Thyroid gland (tissue), 4 donors: ENCODE measurements around the gene IDS. TPM values are rescaled to one million over a fixed set of nuclear protein-coding genes. Genes with fewer than 3 reads are reported as not detected.
"Not testable (repeated sequence)": the region's sequence is repeated elsewhere in the genome, so short reads cannot be mapped to it uniquely, and the experiment has no call there.

Source experiments
- DNase-seq, 2 donors: peaks; one replicate each; pipeline ENCODE4 v3.0.0-alpha.2; 2019
- H3K27ac ChIP-seq, 3 donors: fragments of 200-600 bp; sonication (generic); 1 replicate in 2 of 3; 2 replicates in 1 of 3; pipeline ENCODE4 v1.5.1; 2016 to 2019; ENCODE audit warnings: mild to moderate bottlenecking in 1 of 3, moderate library complexity in 1 of 3
- H3K27me3 ChIP-seq: fragments of 200-600 bp; sonication (generic); one replicate; pipeline ENCODE4 v1.5.1; 2019
- H3K36me3 ChIP-seq, 2 donors: fragments of 200-600 bp; sonication (generic); one replicate each; pipeline ENCODE4 v1.5.1; 2016 to 2019
- H3K4me1 ChIP-seq, 2 donors: fragments of 200-600 bp; sonication (generic); one replicate each; pipeline ENCODE4 v1.5.1; 2017 to 2019
- H3K4me3 ChIP-seq, 3 donors: fragments of 200-600 bp; sonication (generic); replicated peaks in 1 of 3; 1 replicate in 2 of 3; 2 replicates in 1 of 3; pipeline ENCODE4 v1.5.1; 2016; ENCODE audit warnings: mild to moderate bottlenecking in 1 of 3
- H3K9me3 ChIP-seq: fragments of 200-600 bp; sonication (generic); one replicate; pipeline ENCODE4 v1.5.1; 2017
- POLR2A ChIP-seq, 2 donors: fragments of 450-650 bp; IDR thresholded peaks; one replicate each; pipeline ENCODE4 v1.6.1; 2017; ENCODE audit warnings: antibody characterized with exemption in 2 of 2, mild to moderate bottlenecking in 2 of 2, moderate library complexity in 1 of 2
- whole genome bisulfite sequencing, 2 donors: methylation state at CpG; one replicate each; pipeline ENCODE4 v1.1.5; 2017; 5-methylcytosine and 5-hydroxymethylcytosine counted together
- intact Hi-C: fragments of 100-400 bp; cut with DNase I; formaldehyde crosslinking; loops from one replicate; pipeline ENCODE4 v1.15.1; 2023
- total RNA-seq, 4 donors: library from RNA; depleted of rRNA; stranded (reverse); fragments of >200 nt; gene quantifications; one replicate each; pipeline ENCODE4 v1.2.3, GENCODE V29; 2016
- TF ChIP-seq, protein P1 (sequence below), 6 experiments: fragments of 200-600 bp in 3 of 6; fragments of 450-650 bp in 3 of 6; sonication (generic) in 3 of 6; IDR thresholded peaks; one replicate each; pipeline ENCODE4 v1.5.1; 2016 to 2019; ENCODE audit warnings: antibody characterized with exemption in 6 of 6, mild to moderate bottlenecking in 2 of 6, inconsistent platforms in 1 of 6, moderate library complexity in 1 of 6

Gene IDS
- total RNA-seq, 4 donors from 2014 or later = 76.8 to 88.6 (median 83.9) TPM

DNA sequence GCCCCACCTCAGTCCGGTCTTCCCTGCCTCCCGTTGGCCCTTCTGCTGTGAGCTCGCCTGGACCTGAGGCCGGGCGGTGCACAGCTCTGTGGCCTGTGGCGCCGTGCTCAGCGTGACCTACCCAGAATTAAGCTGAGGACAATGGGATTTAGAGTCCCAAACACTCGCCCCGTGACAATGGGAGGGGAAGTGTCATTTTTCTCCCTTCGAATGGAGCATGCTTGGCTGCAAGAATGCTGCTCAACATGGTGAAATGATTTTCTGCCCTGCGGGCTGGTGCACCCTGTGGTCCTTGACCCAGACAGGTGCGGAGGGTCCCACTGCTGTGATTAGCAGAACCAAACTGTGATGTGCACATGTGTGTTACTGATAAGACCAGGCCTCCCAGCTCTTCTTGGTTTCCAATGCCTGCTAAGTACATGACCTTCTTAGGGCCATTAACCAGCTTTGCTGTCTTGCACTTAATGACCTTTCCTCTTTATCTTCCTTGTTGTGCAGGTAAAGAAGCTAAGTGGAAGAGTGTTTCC, 36.5 kb upstream of the IDS start:
- no peak for TF ChIP-seq POLR2A (IDR thresholded peaks at IDR 0.05)
- TF ChIP-seq, protein P1, sequence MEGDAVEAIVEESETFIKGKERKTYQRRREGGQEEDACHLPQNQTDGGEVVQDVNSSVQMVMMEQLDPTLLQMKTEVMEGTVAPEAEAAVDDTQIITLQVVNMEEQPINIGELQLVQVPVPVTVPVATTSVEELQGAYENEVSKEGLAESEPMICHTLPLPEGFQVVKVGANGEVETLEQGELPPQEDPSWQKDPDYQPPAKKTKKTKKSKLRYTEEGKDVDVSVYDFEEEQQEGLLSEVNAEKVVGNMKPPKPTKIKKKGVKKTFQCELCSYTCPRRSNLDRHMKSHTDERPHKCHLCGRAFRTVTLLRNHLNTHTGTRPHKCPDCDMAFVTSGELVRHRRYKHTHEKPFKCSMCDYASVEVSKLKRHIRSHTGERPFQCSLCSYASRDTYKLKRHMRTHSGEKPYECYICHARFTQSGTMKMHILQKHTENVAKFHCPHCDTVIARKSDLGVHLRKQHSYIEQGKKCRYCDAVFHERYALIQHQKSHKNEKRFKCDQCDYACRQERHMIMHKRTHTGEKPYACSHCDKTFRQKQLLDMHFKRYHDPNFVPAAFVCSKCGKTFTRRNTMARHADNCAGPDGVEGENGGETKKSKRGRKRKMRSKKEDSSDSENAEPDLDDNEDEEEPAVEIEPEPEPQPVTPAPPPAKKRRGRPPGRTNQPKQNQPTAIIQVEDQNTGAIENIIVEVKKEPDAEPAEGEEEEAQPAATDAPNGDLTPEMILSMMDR (IDR thresholded peaks at IDR 0.05) = no peak
- peak overlapping the region; percentile 48 to 53 (median 50) for H3K4me3 ChIP-seq
- peak overlapping the region in 2 of 3 donors; percentile 83 to 95 for H3K27ac ChIP-seq
- no peaks in the 10 kb centered on the region for H3K36me3 ChIP-seq
- H3K4me1 ChIP-seq = peaks cover 0 to 4% of the 10 kb centered on the region in 2 donors
- WGBS, 2 donors = 6 to 10% methylated on average over 4 to 6 of the region's 13 CpGs
- intact Hi-C loops = no loop called here
- H3K27me3 ChIP-seq = no peaks in the 10 kb centered on the region
- DNase-seq = peak in 1 of 2 donors; percentile 20
- no peaks in the 10 kb centered on the region for H3K9me3 ChIP-seq

DNA sequence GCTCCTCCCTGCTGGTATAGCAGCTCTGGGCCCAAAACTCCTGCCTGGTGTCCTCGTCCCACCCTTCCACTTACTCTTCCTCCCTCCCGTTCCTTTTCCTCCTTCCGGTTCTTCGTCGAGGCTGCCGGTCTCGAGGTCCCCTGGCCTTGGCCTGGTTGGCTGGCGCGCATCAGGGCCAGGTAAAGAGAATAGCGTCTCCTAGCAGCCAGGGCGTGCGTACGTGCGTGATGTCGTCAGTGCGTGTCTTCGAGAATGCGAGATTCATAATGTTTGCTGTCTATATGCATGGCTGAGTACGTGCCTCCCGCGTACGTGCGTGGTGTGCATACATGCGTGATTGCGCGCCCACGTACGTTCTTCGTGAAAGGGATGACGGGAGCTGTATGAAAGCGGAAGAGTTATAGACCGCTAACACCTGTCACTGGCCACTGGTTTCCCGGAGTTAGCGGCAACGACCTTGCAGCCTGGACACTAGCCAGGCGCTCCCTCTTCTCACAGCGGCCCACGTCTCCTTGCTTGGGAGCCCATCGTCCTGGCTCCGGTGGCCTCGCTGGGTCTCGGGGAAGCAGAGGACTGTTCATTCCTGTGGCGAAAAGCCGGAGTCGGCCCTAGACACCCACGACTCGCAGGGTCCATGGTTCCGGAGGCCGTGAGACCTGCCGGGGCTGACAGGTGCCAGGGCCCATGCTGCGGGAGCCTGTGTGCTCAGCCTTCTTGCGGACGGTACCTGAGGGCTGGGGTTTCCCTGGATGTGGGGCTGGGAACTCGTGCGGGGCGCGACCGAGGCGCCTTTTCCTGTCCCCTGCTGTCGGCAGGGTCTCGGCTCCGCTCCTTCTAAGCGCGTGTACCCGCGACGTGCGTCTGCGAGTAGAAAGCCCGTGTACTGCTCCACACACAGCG, 35.8 kb upstream of the IDS start, which contains the start of gene EOLA1:
TSS of gene EOLA1 (plus strand) at position 392 of the 900 bp plus-strand sequence. CDS start 4,619 bp downstream, outside the sequence.
- DNase-seq = peak; percentile 90 to 91
- no peaks in the 10 kb centered on the region for H3K27me3 ChIP-seq
- H3K4me3 ChIP-seq = peak within 1 kb of the TSS; percentile 48 to 53 (median 50)
- peak within 1 kb of the TSS; percentile 82 to 95 (median 83) for H3K27ac ChIP-seq
- intact Hi-C loops = no loop called here
- peaks cover 0 to 4% of the 10 kb centered on the region in 2 donors for H3K4me1 ChIP-seq
- WGBS, 2 donors = 0% methylated on average over 9 to 21 of the region's 71 CpGs
- H3K9me3 ChIP-seq = no peaks in the 10 kb centered on the region
- H3K36me3 ChIP-seq = no peaks in the 10 kb centered on the region
- TF ChIP-seq POLR2A (IDR thresholded peaks at IDR 0.05) = peak in 1 of 2 donors; percentile 64
- TF ChIP-seq, protein P1 (IDR thresholded peaks at IDR 0.05) = no peak

- Histone ChIP-seq H3K27ac (peak overlapping the region; percentile 82 to 95 (median 83)), H3K36me3 (no peaks in the 10 kb centered on the region), H3K27me3 (no peaks in the 10 kb centered on the region), H3K4me1 (peaks cover 0 to 4% of the 10 kb centered on the region in 2 donors), H3K4me3 (peak overlapping the region in 1 of 3 donors; percentile 15), H3K9me3 (no peaks in the 10 kb centered on the region)
- DNase-seq = peak; percentile 93
- 0 to 2% methylated on average over 3 to 11 of the region's 24 CpGs for WGBS, 2 donors
- TF ChIP-seq, protein P1 (IDR thresholded peaks at IDR 0.05) = no peak
- TF ChIP-seq POLR2A (IDR thresholded peaks at IDR 0.05) = no peak
- intact Hi-C loops = no loop called here
Measured at GRCh38 chrX:149540131-149540620, 35.1 kb upstream of the IDS start.

DNA sequence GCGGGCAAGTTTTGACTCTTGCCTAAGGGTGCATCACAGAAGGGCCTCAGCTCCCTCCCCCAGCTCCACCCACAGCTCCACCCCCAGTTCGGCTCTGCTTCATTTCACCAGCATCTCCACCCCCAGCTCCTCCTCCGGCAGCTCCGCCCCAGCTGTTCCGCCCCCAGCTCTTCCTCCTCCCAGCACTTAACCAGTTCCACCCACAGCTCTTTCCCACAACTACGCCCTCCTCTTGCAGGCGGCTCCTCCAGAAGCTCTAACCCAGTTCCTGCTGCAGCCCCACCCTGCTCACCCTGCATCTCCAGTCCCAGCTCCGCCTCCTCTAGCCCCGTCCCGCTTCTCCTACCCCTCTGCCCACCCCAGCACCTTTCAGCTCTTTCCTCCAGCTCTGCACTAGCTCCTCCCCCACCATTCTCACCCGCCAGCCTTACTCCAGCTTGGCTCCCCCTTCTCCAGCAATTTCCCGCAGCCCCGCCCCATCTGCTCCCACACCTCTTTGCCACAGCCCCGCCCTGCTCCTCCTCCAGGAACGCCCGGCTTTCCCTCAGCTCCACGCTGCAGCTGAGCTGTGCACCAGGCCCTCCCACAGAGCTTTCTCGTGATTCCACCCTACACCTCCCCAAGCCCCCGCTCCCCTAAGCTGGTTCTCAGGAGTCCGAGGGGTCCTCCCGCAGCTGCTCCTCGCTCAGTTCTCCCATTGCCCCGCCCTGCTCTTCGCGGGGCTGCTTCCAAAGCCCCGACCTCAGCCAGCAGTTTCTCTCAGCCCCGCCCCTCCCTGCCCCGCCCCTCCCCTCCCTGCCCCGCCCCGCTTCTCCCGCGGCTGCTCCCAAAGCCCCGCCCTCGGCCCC, 34.4 kb upstream of the IDS start:
- WGBS, 2 donors = 1 to 3% methylated on average over 16 to 23 of the region's 34 CpGs
- no peaks in the 10 kb centered on the region for H3K9me3 ChIP-seq
- H3K27me3 ChIP-seq = no peaks in the 10 kb centered on the region
- H3K4me3 ChIP-seq = peak overlapping the region in 1 of 3 donors; percentile 15
- H3K4me1 ChIP-seq = peaks cover 0 to 4% of the 10 kb centered on the region in 2 donors
- DNase-seq = peak; percentile 86 to 90
- H3K27ac ChIP-seq = peak overlapping the region; percentile 51 to 64 (median 60)
- TF ChIP-seq, protein P1 (IDR thresholded peaks at IDR 0.05) = no peak
- no peak for TF ChIP-seq POLR2A (IDR thresholded peaks at IDR 0.05)
- intact Hi-C loops = no loop called here
- no peaks in the 10 kb centered on the region for H3K36me3 ChIP-seq

GRCh38 chrX:149537474-149537873, 32.4 kb upstream of the IDS start:
- DNase-seq, H3K36me3 ChIP-seq, H3K27me3 ChIP-seq, H3K4me3 ChIP-seq, H3K27ac ChIP-seq, H3K4me1 ChIP-seq, H3K9me3 ChIP-seq, intact Hi-C loops: not testable (repeated sequence)
- 93% methylated on average over 9 of the region's 11 CpGs; no CpG with 5 or more reads in 1 of the 2 donors for WGBS, 2 donors

DNA sequence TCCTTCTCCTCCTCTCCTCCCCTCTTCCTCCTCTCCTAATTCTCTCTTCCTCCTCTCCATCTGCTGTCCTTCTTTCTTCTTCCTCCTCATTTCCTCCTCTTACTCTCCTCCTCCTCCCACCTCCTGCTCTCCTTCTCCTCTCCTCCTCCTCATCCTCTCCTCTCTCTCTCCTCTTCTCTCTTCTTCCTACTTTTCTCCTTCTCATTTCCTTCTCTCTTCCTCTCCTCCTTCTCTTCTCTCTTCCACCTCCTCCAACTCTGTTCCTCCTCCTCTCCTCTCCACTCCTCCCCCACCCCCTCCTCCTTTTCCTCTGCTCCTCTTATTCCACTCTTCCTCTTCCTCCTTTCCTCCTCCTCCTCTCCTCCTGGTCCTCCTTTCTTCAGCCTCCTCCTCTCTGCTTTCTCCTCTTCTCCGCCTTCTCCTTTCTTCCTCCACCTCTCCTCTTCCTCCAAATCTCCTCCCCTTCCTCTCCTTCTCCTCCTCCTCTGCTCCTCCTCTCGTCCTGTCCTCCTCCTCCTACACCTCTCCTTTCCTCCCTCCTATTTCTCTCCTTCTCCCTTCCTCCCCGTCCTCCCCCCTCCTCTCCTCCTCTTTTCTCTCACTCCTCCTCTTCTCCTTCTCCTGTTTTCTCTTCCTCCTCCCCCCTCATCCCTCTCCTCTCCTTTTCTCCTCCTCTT, 30.0 kb upstream of the IDS start:
- WGBS, 2 donors = 88 to 91% methylated on average over 3 of the region's 3 CpGs
- H3K27ac ChIP-seq, H3K36me3 ChIP-seq, H3K27me3 ChIP-seq, H3K9me3 ChIP-seq, H3K4me3 ChIP-seq, intact Hi-C loops, DNase-seq, H3K4me1 ChIP-seq: not testable (repeated sequence)

DNA sequence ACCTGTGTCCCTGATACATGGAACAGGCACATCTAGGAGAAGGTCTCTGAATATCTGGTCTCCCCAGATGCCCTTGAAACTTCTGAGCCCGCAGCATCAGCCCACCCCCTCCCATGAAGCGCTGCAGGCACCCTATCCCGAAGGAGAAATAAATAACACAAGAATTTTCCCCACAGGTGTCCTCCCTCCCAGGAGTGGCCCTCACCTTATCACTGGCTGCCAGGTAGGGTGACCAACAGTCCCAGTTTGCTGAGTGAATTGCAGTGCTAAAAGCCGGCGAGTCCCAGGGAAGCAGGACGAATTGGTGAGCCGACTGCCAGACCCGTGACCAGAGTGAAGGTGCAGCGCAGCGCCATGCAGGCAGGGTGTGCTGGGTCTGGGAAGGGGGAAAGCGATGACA, 28.9 kb upstream of the IDS start:
- H3K27me3 ChIP-seq, H3K4me3 ChIP-seq, H3K4me1 ChIP-seq, H3K27ac ChIP-seq, H3K36me3 ChIP-seq, DNase-seq, intact Hi-C loops, H3K9me3 ChIP-seq: not testable (repeated sequence)
- WGBS, 2 donors = 100% methylated on average over 1 of the region's 11 CpGs; no CpG with 5 or more reads in 1 of the 2 donors
